Measurements from ENCODE around the gene ARX. TPM values are rescaled to one million over a fixed set of nuclear protein-coding genes. Genes with fewer than 3 reads are reported as not detected.

The ARX gene
- polyA plus RNA-seq, 1 donor from 2014 or later: 42.8 TPM

DNA sequence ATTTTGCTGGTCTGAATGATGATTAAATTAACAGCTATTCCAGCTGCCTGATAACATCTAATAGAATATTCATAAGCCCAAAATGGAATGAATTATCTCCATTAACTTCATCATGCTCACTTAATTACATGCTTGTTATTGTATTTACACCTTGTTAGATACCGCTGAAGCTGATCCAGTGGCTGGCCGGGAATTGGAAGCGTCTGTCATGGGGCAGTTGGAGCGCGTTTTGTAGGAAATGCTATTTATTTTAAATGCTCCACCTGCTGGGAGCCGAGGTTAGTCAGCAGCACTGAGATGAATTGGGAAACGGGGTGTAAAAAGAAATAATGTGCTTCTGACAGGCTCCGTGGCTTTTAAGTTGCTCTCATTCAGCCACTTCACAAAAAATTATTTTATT, 25.2 kb downstream of the ARX start:
- Histone ChIP-seq H4K20me1 (ENCODE audit: insufficient read depth) (no peaks in the 10 kb centered on the region), H3K36me3 (ENCODE audit: insufficient read depth, low read length) (no peaks in the 10 kb centered on the region), H3K27me3 (ENCODE audit: insufficient read depth, low read depth, low read length) (no peaks in the 10 kb centered on the region), H3K9me2 (ENCODE audit: insufficient read depth, low read length) (no peaks in the 10 kb centered on the region), H3K79me2 (replicated peaks; ENCODE audit: insufficient read depth, low read length) (no peaks in the 10 kb centered on the region), H3F3A (ENCODE audit: insufficient read depth, low read length, poor library complexity, severe bottlenecking) (no peaks in the 10 kb centered on the region), H3K4me2 (ENCODE audit: low read length) (peak overlapping the region; percentile 62), H3K9me3 (ENCODE audit: low read length) (no peaks in the 10 kb centered on the region), H2AFZ (ENCODE audit: low read depth, low read length) (no peak overlapping the region), H3K27ac (ENCODE audit: low read length) (peak overlapping the region; percentile 72), H3K4me3 (ENCODE audit: low read length) (peak overlapping the region; percentile 53), H3K9ac (ENCODE audit: low read length) (peak overlapping the region; percentile 36)
- TF ChIP-seq RAD21 (conservative IDR thresholded peaks at IDR 0.05) (peak; percentile 43), SMC3 (conservative IDR thresholded peaks at IDR 0.05; ENCODE audit: poor library complexity) (peak; percentile 64), POLR2AphosphoS5 (IDR thresholded peaks at IDR 0.05) (no peak)
- TF ChIP-seq, protein P1, sequence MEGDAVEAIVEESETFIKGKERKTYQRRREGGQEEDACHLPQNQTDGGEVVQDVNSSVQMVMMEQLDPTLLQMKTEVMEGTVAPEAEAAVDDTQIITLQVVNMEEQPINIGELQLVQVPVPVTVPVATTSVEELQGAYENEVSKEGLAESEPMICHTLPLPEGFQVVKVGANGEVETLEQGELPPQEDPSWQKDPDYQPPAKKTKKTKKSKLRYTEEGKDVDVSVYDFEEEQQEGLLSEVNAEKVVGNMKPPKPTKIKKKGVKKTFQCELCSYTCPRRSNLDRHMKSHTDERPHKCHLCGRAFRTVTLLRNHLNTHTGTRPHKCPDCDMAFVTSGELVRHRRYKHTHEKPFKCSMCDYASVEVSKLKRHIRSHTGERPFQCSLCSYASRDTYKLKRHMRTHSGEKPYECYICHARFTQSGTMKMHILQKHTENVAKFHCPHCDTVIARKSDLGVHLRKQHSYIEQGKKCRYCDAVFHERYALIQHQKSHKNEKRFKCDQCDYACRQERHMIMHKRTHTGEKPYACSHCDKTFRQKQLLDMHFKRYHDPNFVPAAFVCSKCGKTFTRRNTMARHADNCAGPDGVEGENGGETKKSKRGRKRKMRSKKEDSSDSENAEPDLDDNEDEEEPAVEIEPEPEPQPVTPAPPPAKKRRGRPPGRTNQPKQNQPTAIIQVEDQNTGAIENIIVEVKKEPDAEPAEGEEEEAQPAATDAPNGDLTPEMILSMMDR (IDR thresholded peaks at IDR 0.05; ENCODE audit: poor library complexity, severe bottlenecking): peak; percentile 57

DNA sequence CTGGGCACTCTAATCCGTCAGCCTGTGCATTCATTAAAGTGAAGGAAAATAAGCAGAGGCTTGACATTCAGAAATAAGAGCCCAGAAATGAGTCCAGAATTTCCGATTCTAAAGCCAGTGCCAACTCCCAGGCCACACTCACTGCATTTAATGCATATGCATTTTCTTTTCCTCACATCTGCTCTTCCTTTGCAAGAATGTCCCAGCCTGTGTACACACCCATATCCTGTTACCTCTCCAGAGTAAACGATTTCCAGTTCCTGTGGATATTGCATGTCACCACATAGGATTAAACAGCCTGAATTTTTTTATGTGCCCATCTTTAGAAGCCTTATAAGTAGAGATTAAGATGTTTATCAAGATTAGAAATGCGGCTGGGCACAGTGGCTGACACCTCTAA, 27.5 kb downstream of the ARX start:
- H3K4me3 ChIP-seq (ENCODE audit: low read length): no peak overlapping the region
- H3K9me3 ChIP-seq (ENCODE audit: low read length): no peaks in the 10 kb centered on the region
- no peak overlapping the region for H3K9ac ChIP-seq (ENCODE audit: low read length)
- no peaks in the 10 kb centered on the region for H3K27me3 ChIP-seq (ENCODE audit: insufficient read depth, low read depth, low read length)
- H2AFZ ChIP-seq (ENCODE audit: low read depth, low read length): no peak overlapping the region
- H3K27ac ChIP-seq (ENCODE audit: low read length): no peak overlapping the region
- no peak overlapping the region for H3K4me2 ChIP-seq (ENCODE audit: low read length)
- H3K9me2 ChIP-seq (ENCODE audit: insufficient read depth, low read length): no peaks in the 10 kb centered on the region
- no peaks in the 10 kb centered on the region for H3K36me3 ChIP-seq (ENCODE audit: insufficient read depth, low read length)
- H3K79me2 ChIP-seq (replicated peaks; ENCODE audit: insufficient read depth, low read length): no peaks in the 10 kb centered on the region
- TF ChIP-seq, protein P2, sequence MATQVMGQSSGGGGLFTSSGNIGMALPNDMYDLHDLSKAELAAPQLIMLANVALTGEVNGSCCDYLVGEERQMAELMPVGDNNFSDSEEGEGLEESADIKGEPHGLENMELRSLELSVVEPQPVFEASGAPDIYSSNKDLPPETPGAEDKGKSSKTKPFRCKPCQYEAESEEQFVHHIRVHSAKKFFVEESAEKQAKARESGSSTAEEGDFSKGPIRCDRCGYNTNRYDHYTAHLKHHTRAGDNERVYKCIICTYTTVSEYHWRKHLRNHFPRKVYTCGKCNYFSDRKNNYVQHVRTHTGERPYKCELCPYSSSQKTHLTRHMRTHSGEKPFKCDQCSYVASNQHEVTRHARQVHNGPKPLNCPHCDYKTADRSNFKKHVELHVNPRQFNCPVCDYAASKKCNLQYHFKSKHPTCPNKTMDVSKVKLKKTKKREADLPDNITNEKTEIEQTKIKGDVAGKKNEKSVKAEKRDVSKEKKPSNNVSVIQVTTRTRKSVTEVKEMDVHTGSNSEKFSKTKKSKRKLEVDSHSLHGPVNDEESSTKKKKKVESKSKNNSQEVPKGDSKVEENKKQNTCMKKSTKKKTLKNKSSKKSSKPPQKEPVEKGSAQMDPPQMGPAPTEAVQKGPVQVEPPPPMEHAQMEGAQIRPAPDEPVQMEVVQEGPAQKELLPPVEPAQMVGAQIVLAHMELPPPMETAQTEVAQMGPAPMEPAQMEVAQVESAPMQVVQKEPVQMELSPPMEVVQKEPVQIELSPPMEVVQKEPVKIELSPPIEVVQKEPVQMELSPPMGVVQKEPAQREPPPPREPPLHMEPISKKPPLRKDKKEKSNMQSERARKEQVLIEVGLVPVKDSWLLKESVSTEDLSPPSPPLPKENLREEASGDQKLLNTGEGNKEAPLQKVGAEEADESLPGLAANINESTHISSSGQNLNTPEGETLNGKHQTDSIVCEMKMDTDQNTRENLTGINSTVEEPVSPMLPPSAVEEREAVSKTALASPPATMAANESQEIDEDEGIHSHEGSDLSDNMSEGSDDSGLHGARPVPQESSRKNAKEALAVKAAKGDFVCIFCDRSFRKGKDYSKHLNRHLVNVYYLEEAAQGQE (IDR thresholded peaks at IDR 0.05; ENCODE audit: borderline replicate concordance): no peak
- TF ChIP-seq, protein P1 (IDR thresholded peaks at IDR 0.05; ENCODE audit: poor library complexity, severe bottlenecking): no peak
- TF ChIP-seq MXI1 (conservative IDR thresholded peaks at IDR 0.05; ENCODE audit: poor library complexity, severe bottlenecking): no peak
- no peak for TF ChIP-seq EP300 (conservative IDR thresholded peaks at IDR 0.05; ENCODE audit: poor library complexity, severe bottlenecking)
- TF ChIP-seq TAF1 (IDR thresholded peaks at IDR 0.05; ENCODE audit: low read depth): no peak
- no peak for TF ChIP-seq POLR2AphosphoS5 (IDR thresholded peaks at IDR 0.05)
- no peak for TF ChIP-seq EZH2 (IDR thresholded peaks at IDR 0.05; ENCODE audit: borderline replicate concordance, insufficient read depth, low read length, poor library complexity, severe bottlenecking)
- TF ChIP-seq RAD21 (conservative IDR thresholded peaks at IDR 0.05): no peak
- TF ChIP-seq SMC3 (conservative IDR thresholded peaks at IDR 0.05; ENCODE audit: poor library complexity): no peak
- no peaks in the 10 kb centered on the region for H3F3A ChIP-seq (ENCODE audit: insufficient read depth, low read length, poor library complexity, severe bottlenecking)
- H4K20me1 ChIP-seq (ENCODE audit: insufficient read depth): no peaks in the 10 kb centered on the region

All from neural cell (in vitro differentiated cells).